SK-N-SH (cell line): ENCODE data around the gene UST. TPM values are rescaled to one million over a fixed set of nuclear protein-coding genes. Genes with fewer than 3 reads are reported as not detected.

Source experiments
- CTCF ChIA-PET: fragments of 300-600, 350-600 bp; formaldehyde crosslinking; extraction: SDS; loops from one replicate; lab custom pipeline; 2021; lab: Yijun Ruan, JAX
- POLR2A ChIA-PET: fragments of 350-600 bp; sonication (Branson Sonifier 250); formaldehyde crosslinking; extraction: SDS; loops from one replicate; lab custom pipeline; 2020; ENCODE audit warnings: antibody characterized with exemption, inconsistent platforms; lab: Yijun Ruan, JAX
- DNase-seq: peaks from one replicate; pipeline ENCODE4 v3.0.0; 2012
- H2AFZ ChIP-seq: fragments of 200-600 bp; sonication (generic); 2 replicates; pipeline ENCODE4 v1.8.1; 2016; ENCODE audit warnings: antibody characterized with exemption, mild to moderate bottlenecking, low read depth
- H3F3A ChIP-seq: fragments of 200-600 bp; sonication (generic); replicated peaks from 2 replicates; pipeline ENCODE3; 2016; ENCODE audit warnings: antibody characterized with exemption, mild to moderate bottlenecking; ENCODE audit not compliant: insufficient read depth
- H3K27ac ChIP-seq, 2 experiments: fragments of 200-500 bp in 1 of 2; fragments of 200-600 bp in 1 of 2; sonication (Bioruptor generic) in 1 of 2; sonication (generic), shearing (Covaris generic) in 1 of 2; 2 replicates each; pipeline versions ENCODE4 v1.5.1 to v1.6.1; 2014 to 2016; ENCODE audit warnings: low read depth in 2 of 2, inconsistent platforms in 1 of 2, low read length in 1 of 2, mild to moderate bottlenecking in 1 of 2, mixed read lengths in 1 of 2
- H3K27me3 ChIP-seq: fragments of 200-600 bp; sonication (generic), shearing (Covaris generic); 2 replicates; pipeline ENCODE4 v1.6.1; 2016; ENCODE audit warnings: mixed run types; ENCODE audit not compliant: insufficient read depth
- H3K36me3 ChIP-seq, 2 experiments: fragments of 200-500 bp in 1 of 2; fragments of 200-600 bp in 1 of 2; sonication (Bioruptor generic) in 1 of 2; sonication (generic) in 1 of 2; replicated peaks in 1 of 2; 2 replicates each; pipeline versions ENCODE3 to v1.5.1; 2014 to 2016; ENCODE audit warnings: low read length in 1 of 2, mild to moderate bottlenecking in 1 of 2; ENCODE audit not compliant: insufficient read depth in 2 of 2, control insufficient read depth in 1 of 2
- H3K4me1 ChIP-seq, 2 experiments: fragments of 200-500 bp in 1 of 2; fragments of 200-600 bp in 1 of 2; sonication (Bioruptor generic) in 1 of 2; sonication (generic), shearing (Covaris generic) in 1 of 2; 2 replicates each; pipeline versions ENCODE4 v1.5.1 to v1.6.1; 2014 to 2016; ENCODE audit warnings: low read depth in 1 of 2, low read length in 1 of 2, mixed run types in 1 of 2; ENCODE audit not compliant: insufficient read depth in 2 of 2, control insufficient read depth in 1 of 2
- H3K4me2 ChIP-seq: fragments of 200-600 bp; sonication (generic), shearing (Covaris generic); 2 replicates; pipeline ENCODE4 v1.6.1; 2017; ENCODE audit warnings: mixed run types
- H3K4me3 ChIP-seq, 2 experiments: fragments of 200-500 bp in 1 of 2; fragments of 200-600 bp in 1 of 2; sonication (Bioruptor generic) in 1 of 2; sonication (generic), shearing (Covaris generic) in 1 of 2; 2 replicates each; pipeline versions ENCODE4 v1.5.1 to v1.8.1; 2014 to 2016; ENCODE audit warnings: low read depth in 2 of 2, inconsistent platforms in 1 of 2, low read length in 1 of 2, mild to moderate bottlenecking in 1 of 2, mixed read lengths in 1 of 2, moderate library complexity in 1 of 2
- H3K79me2 ChIP-seq: fragments of 200-600 bp; sonication (generic); 2 replicates; pipeline ENCODE4 v1.8.1; 2017; ENCODE audit warnings: mild to moderate bottlenecking; ENCODE audit not compliant: insufficient read depth
- H3K9ac ChIP-seq: fragments of 200-600 bp; sonication (generic); 2 replicates; pipeline ENCODE4 v1.6.1; 2017; ENCODE audit warnings: mixed run types
- H3K9me2 ChIP-seq: fragments of 200-600 bp; sonication (generic); 2 replicates; pipeline ENCODE4 v1.6.1; 2017; ENCODE audit warnings: mixed run types
- H3K9me3 ChIP-seq: fragments of 200-600 bp; sonication (generic); 2 replicates; pipeline ENCODE4 v1.6.1; 2017; ENCODE audit warnings: mixed run types, mild to moderate bottlenecking, moderate library complexity
- H4K20me1 ChIP-seq: fragments of 200-600 bp; sonication (generic); 2 replicates; pipeline ENCODE4 v1.6.1; 2017; ENCODE audit warnings: mild to moderate bottlenecking, mixed run types; ENCODE audit not compliant: insufficient read depth
- EP300 ChIP-seq, 2 experiments: IDR thresholded peaks; 2 replicates each; pipeline versions ENCODE4 v1.4.0 to v1.6.1; 2012; ENCODE audit warnings: borderline replicate concordance in 1 of 2, low read depth in 1 of 2, low read length in 1 of 2
- EZH2phosphoT487 ChIP-seq: fragments of 200-600 bp; sonication (generic); IDR thresholded peaks from 2 replicates; pipeline ENCODE4 v1.6.1; 2017; ENCODE audit warnings: low read depth, mixed run types, mild to moderate bottlenecking, antibody characterized with exemption, moderate library complexity, borderline replicate concordance
- GABPA ChIP-seq: IDR thresholded peaks from 2 replicates; pipeline ENCODE4 v1.4.0; 2012; ENCODE audit warnings: low read depth, mild to moderate bottlenecking
- JUND ChIP-seq: IDR thresholded peaks from 2 replicates; pipeline ENCODE4 v1.4.0; 2012
- MAX ChIP-seq: IDR thresholded peaks from 2 replicates; pipeline ENCODE4 v1.4.0; 2012; ENCODE audit warnings: low read depth
- MXI1 ChIP-seq: IDR thresholded peaks from 2 replicates; pipeline ENCODE4 v1.6.1; 2012; ENCODE audit warnings: mild to moderate bottlenecking, low read depth, low read length, improper control_type of control experiment
- NRF1 ChIP-seq: IDR thresholded peaks from 2 replicates; pipeline ENCODE4 v1.6.1; 2012; ENCODE audit warnings: low read depth, mild to moderate bottlenecking, low read length
- RAD21 ChIP-seq: IDR thresholded peaks from 2 replicates; pipeline ENCODE4 v1.6.1; 2012; ENCODE audit warnings: mild to moderate bottlenecking, low read length
- REST ChIP-seq: IDR thresholded peaks from 2 replicates; pipeline ENCODE4 v1.6.1; 2012; ENCODE audit warnings: mild to moderate bottlenecking, low read depth, low read length, moderate library complexity
- RXRA ChIP-seq: IDR thresholded peaks from 2 replicates; pipeline ENCODE4 v1.4.0; 2012; ENCODE audit warnings: low read depth, mild to moderate bottlenecking, borderline replicate concordance
- SIN3A ChIP-seq: IDR thresholded peaks from 2 replicates; pipeline ENCODE4 v1.6.1; 2012; ENCODE audit warnings: low read depth, mild to moderate bottlenecking, low read length, moderate library complexity, borderline replicate concordance
- TEAD4 ChIP-seq: IDR thresholded peaks from 2 replicates; pipeline ENCODE4 v1.4.0; 2012; ENCODE audit warnings: mild to moderate bottlenecking, borderline replicate concordance; ENCODE audit not compliant: insufficient read depth
- ZBTB33 ChIP-seq: IDR thresholded peaks from 2 replicates; pipeline ENCODE4 v1.4.0; 2012; ENCODE audit warnings: low read depth, borderline replicate concordance
- WGBS: methylation state at CpG from one replicate; pipeline ENCODE4 v1.1.6; 2017; ENCODE audit warnings: low lambda C conversion rate; 5-methylcytosine and 5-hydroxymethylcytosine counted together
- polyA plus RNA-seq, 3 experiments: library from polyadenylated mRNA; depleted of rRNA; stranded (reverse); fragments of >200 nt; gene quantifications; 2 replicates each; pipeline ENCODE4 v1.2.3, GENCODE V29; 2012

The UST gene
- polyA plus RNA-seq, 1 of the 3 experiments (the other 2 are of a cell fraction) = 1.7 TPM

- 15% methylated on average over 2 of the region's 2 CpGs for WGBS
- DNase-seq = no peak
These were observed 351.0 kb downstream of the UST start for GRCh38 chr6:149097794-149098193.

GRCh38 chr6:149098700-149099276 lies 352.0 kb downstream of the UST start:
- peaks cover 0 to 4% of the 10 kb centered on the region in 2 experiments for H3K36me3 ChIP-seq
- H3F3A ChIP-seq = peaks cover 3% of the 10 kb centered on the region
- no peak overlapping the region for H2AFZ ChIP-seq
- H4K20me1 ChIP-seq = no peaks in the 10 kb centered on the region
- H3K9me3 ChIP-seq = peaks cover 12% of the 10 kb centered on the region
- ChIA-PET POLR2A (no interaction called here), CTCF (no interaction called here)
- no peak overlapping the region for H3K9ac ChIP-seq
- H3K4me1 ChIP-seq = peaks cover 3 to 7% of the 10 kb centered on the region in 2 experiments; a peak in 3 of 4 replicates
- WGBS = 28% methylated on average over 4 of the region's 4 CpGs
- H3K27me3 ChIP-seq = no peaks in the 10 kb centered on the region
- no peak overlapping the region for H3K27ac ChIP-seq
- DNase-seq = no peak
- H3K79me2 ChIP-seq = no peaks in the 10 kb centered on the region
- H3K4me3 ChIP-seq = no peak overlapping the region
- no peaks in the 10 kb centered on the region for H3K9me2 ChIP-seq
- TF ChIP-seq EZH2phosphoT487 = no peak
- TF ChIP-seq SIN3A = no peak
- no peak for TF ChIP-seq RAD21
- H3K4me2 ChIP-seq = no peak overlapping the region

More at GRCh38 chr6:149097794-149098193, 351.0 kb downstream of the UST start:
- CTCF ChIA-PET = interaction anchor here (2.7 kb wide), 1 partner anchor 334 kb away, joined by 12 read pairs; no protein-coding TSS in a partner anchor
- Histone ChIP-seq H4K20me1 (no peaks in the 10 kb centered on the region), H3K79me2 (no peaks in the 10 kb centered on the region), H3K27ac (no peak overlapping the region), H3K4me3 (no peak overlapping the region), H2AFZ (no peak overlapping the region), H3F3A (peaks cover 3% of the 10 kb centered on the region)
- TF ChIP-seq RAD21 = no peak
- no peak for TF ChIP-seq SIN3A
- TF ChIP-seq ZBTB33 = no peak
- no peak for TF ChIP-seq EZH2phosphoT487
- TF ChIP-seq GABPA = no peak
- TF ChIP-seq, all 33 proteins: peak for 0
- no peaks in the 10 kb centered on the region for H3K9me2 ChIP-seq
- no peak overlapping the region for H3K9ac ChIP-seq
- POLR2A ChIA-PET = no interaction called here
- no peaks in the 10 kb centered on the region for H3K27me3 ChIP-seq
- peaks cover 12% of the 10 kb centered on the region for H3K9me3 ChIP-seq
- peaks cover 0 to 4% of the 10 kb centered on the region in 2 experiments for H3K36me3 ChIP-seq
- no peak overlapping the region for H3K4me2 ChIP-seq
- H3K4me1 ChIP-seq = peaks cover 3 to 13% of the 10 kb centered on the region in 2 experiments; a peak in 3 of 4 replicates

- Histone ChIP-seq H3F3A (no peaks in the 10 kb centered on the region), H3K27ac (no peak overlapping the region), H3K9me2 (no peaks in the 10 kb centered on the region), H3K9ac (no peak overlapping the region), H3K4me2 (no peak overlapping the region), H3K4me3 (no peak overlapping the region), H4K20me1 (no peaks in the 10 kb centered on the region), H3K27me3 (no peaks in the 10 kb centered on the region), H3K79me2 (no peaks in the 10 kb centered on the region), H2AFZ (no peak overlapping the region), H3K4me1 (no peaks in the 10 kb centered on the region), H3K9me3 (peaks cover 12% of the 10 kb centered on the region), H3K36me3 (peaks cover 0 to 4% of the 10 kb centered on the region in 2 experiments)
- CTCF ChIA-PET = no interaction called here
- POLR2A ChIA-PET = no interaction called here
- DNase-seq = no peak
- no peak for TF ChIP-seq NRF1
- TF ChIP-seq REST = no peak
- no peak for TF ChIP-seq MXI1
- TF ChIP-seq ZBTB33 = no peak
- no peak for TF ChIP-seq EP300 (IDR thresholded peaks at IDR 0.05; ENCODE audit: borderline replicate concordance in 1 of 2, low read depth in 1 of 2, low read length in 1 of 2)
- no peak for TF ChIP-seq JUND
- TF ChIP-seq TEAD4 = no peak
- TF ChIP-seq MAX = no peak
- TF ChIP-seq RXRA = no peak
These were observed 355.5 kb downstream of the UST start for GRCh38 chr6:149102324-149102723.
